GDM1 (cell line): ENCODE results near the gene SCGB3A1.

ENCODE experiments used
- DNase-seq: peaks from one replicate; lab custom pipeline; 2025; lab: John Stamatoyannopoulos, UW

Gene SCGB3A1

GRCh38 chr5:180591311-180591887 lies at the start of gene SCGB3A1:
Gene SCGB3A1, minus strand, starts transcription at chr5:180591499. Its CDS starts 37 bp downstream, at chr5:180591462.
- DNase-seq: no peak

- no peak for DNase-seq
These were observed 49.2 kb upstream of the SCGB3A1 start for GRCh38 chr5:180640611-180640860.

GRCh38 chr5:180639741-180640610 lies 48.7 kb upstream of the SCGB3A1 start:
- DNase-seq: no peak

GRCh38 chr5:180639287-180639686 lies 48.0 kb upstream of the SCGB3A1 start:
- no peak for DNase-seq

GRCh38 chr5:180637962-180638680 lies 46.8 kb upstream of the SCGB3A1 start:
- no peak for DNase-seq

- no peak for DNase-seq
These were observed 45.2 kb upstream of the SCGB3A1 start for GRCh38 chr5:180636403-180637075.

GRCh38 chr5:180636016-180636402 lies 44.7 kb upstream of the SCGB3A1 start:
- DNase-seq: no peak

GRCh38 chr5:180633283-180634177 lies 42.2 kb upstream of the SCGB3A1 start:
- no peak for DNase-seq

GRCh38 chr5:180632768-180633167 lies 41.5 kb upstream of the SCGB3A1 start:
- DNase-seq: no peak

GRCh38 chr5:180631549-180632383 lies 40.5 kb upstream of the SCGB3A1 start:
- no peak for DNase-seq

GRCh38 chr5:180630426-180630825 lies 39.1 kb upstream of the SCGB3A1 start:
- DNase-seq: no peak

GRCh38 chr5:180629831-180630382 lies 38.6 kb upstream of the SCGB3A1 start:
- no peak for DNase-seq

- no peak for DNase-seq
These were observed 37.8 kb upstream of the SCGB3A1 start for GRCh38 chr5:180628827-180629750.

GRCh38 chr5:180628211-180628610 lies 36.9 kb upstream of the SCGB3A1 start:
- no peak for DNase-seq

GRCh38 chr5:180627386-180628120 lies 36.3 kb upstream of the SCGB3A1 start:
- no peak for DNase-seq

GRCh38 chr5:180626661-180627385 lies 35.5 kb upstream of the SCGB3A1 start:
- DNase-seq: no peak

- DNase-seq: no peak
These were observed 34.7 kb upstream of the SCGB3A1 start for GRCh38 chr5:180625791-180626660.
